Measurements from ENCODE around the gene PRPF18.

Gene PRPF18

GRCh38 chr10:13608246-13608853, 21.6 kb downstream of the PRPF18 start:
- DNase-seq = no peak

GRCh38 chr10:13612654-13613373, 26.0 kb downstream of the PRPF18 start:
- DNase-seq = no peak

- no peak for DNase-seq
Observed at GRCh38 chr10:13613519-13613918, 26.8 kb downstream of the PRPF18 start.

- no peak for DNase-seq
Observed at GRCh38 chr10:13614530-13615332, 28.0 kb downstream of the PRPF18 start.

GRCh38 chr10:13615650-13616300, 29.0 kb downstream of the PRPF18 start:
- no peak for DNase-seq

GRCh38 chr10:13617116-13617515, 30.4 kb downstream of the PRPF18 start:
- DNase-seq = no peak

GRCh38 chr10:13621931-13622330, 35.2 kb downstream of the PRPF18 start:
- DNase-seq = no peak

GRCh38 chr10:13624630-13625029, 37.9 kb downstream of the PRPF18 start:
- DNase-seq = no peak

- DNase-seq = no peak
Observed at GRCh38 chr10:13627459-13628310, 40.9 kb downstream of the PRPF18 start.

- DNase-seq = no peak
Observed at GRCh38 chr10:13628661-13629060, 41.9 kb downstream of the PRPF18 start.

- DNase-seq = no peak
Observed at GRCh38 chr10:13629116-13629515, 42.4 kb downstream of the PRPF18 start.

GRCh38 chr10:13630231-13630630, 43.5 kb downstream of the PRPF18 start:
- no peak for DNase-seq

- DNase-seq = no peak
Observed at GRCh38 chr10:13631594-13631993, 44.8 kb downstream of the PRPF18 start.

- DNase-seq = no peak
Observed at GRCh38 chr10:13632440-13632839, 45.7 kb downstream of the PRPF18 start.

GRCh38 chr10:13632884-13633440, 46.2 kb downstream of the PRPF18 start:
- no peak for DNase-seq

- no peak for DNase-seq
Observed at GRCh38 chr10:13633689-13634088, 46.9 kb downstream of the PRPF18 start.

GRCh38 chr10:13634207-13634606, 47.4 kb downstream of the PRPF18 start:
- no peak for DNase-seq

- DNase-seq = no peak
Observed at GRCh38 chr10:13636776-13637175, 50.0 kb downstream of the PRPF18 start.

GRCh38 chr10:13637303-13637856, 50.6 kb downstream of the PRPF18 start:
- no peak for DNase-seq

GRCh38 chr10:13637894-13638293, 51.1 kb downstream of the PRPF18 start:
- no peak for DNase-seq

GRCh38 chr10:13642293-13642692, 55.5 kb downstream of the PRPF18 start:
- DNase-seq = no peak

- DNase-seq = no peak
Observed at GRCh38 chr10:13643016-13643415, 56.3 kb downstream of the PRPF18 start.

Measured in RPMI8226 (cell line).